ENCODE measurements around the gene NCKAP5. TPM values are rescaled to one million over a fixed set of nuclear protein-coding genes. Genes with fewer than 3 reads are reported as not detected.

NCKAP5 gene
- total and polyA plus RNA-seq, 2 experiments from 2014 or later, result 0.21 to 0.31 TPM

DNA sequence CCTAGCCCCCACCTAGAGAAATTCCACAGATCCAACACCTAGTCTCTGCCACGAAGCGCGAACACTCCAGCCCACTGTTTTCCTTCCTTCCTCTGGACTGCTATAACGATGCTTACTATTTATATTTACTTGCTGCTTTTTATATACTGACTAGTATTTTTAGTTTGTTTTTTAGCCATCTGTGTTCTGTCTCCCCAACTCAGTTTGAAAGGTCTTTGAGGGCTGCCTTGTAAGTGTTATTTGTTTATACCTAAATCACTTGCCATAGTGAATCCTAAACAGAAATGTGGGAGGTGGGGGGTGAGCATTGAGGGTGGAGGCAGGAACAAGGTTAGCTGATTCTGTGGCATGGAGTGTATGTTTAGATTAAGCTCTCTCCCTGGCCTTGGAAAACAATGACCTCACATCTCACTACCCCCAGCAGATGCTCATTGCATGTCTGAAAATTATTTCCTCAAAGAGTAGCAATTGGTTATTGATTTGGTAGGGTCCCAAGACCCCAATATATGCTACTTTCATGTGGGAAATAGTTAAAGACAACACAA is 1.1 kb upstream of the NCKAP5 start:
- H3K4me3 ChIP-seq, result no peak overlapping the region
- no peak for DNase-seq (ENCODE audit: low read depth in 1 of 2, low spot score in 1 of 2)
- H3K27ac ChIP-seq, result no peak overlapping the region
- H3K9me3 ChIP-seq (ENCODE audit: low read depth), result no peaks in the 10 kb centered on the region
- TF ChIP-seq, protein P1, sequence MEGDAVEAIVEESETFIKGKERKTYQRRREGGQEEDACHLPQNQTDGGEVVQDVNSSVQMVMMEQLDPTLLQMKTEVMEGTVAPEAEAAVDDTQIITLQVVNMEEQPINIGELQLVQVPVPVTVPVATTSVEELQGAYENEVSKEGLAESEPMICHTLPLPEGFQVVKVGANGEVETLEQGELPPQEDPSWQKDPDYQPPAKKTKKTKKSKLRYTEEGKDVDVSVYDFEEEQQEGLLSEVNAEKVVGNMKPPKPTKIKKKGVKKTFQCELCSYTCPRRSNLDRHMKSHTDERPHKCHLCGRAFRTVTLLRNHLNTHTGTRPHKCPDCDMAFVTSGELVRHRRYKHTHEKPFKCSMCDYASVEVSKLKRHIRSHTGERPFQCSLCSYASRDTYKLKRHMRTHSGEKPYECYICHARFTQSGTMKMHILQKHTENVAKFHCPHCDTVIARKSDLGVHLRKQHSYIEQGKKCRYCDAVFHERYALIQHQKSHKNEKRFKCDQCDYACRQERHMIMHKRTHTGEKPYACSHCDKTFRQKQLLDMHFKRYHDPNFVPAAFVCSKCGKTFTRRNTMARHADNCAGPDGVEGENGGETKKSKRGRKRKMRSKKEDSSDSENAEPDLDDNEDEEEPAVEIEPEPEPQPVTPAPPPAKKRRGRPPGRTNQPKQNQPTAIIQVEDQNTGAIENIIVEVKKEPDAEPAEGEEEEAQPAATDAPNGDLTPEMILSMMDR (IDR thresholded peaks at IDR 0.05; ENCODE audit: low read depth, low read length), result no peak
- no peaks in the 10 kb centered on the region for H3K36me3 ChIP-seq
- H3K27me3 ChIP-seq, result no peaks in the 10 kb centered on the region
- peaks cover 8% of the 10 kb centered on the region for H3K4me1 ChIP-seq (ENCODE audit: low read depth)

DNA sequence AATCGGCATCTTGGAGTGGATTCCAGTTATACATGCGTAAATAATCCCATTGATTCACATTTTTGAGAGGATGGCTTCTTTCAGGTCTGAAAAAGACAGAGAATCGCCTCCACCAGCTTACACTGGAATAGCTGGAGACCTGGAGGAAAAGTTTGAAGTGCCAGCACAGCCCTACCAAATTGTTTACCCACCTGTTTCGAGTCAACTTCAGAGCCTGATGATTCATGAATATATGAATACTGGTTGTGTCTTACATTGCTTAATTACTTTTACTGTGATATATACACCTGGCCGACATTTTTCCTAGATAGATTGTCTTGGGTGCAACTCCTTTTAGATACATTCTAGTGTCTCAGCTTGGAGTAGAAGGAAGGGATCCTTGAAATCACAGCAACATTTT is 335 bp upstream of the NCKAP5 start:
- Histone ChIP-seq H3K36me3 (no peaks in the 10 kb centered on the region), H3K4me3 (no peak overlapping the region), H3K27ac (no peak overlapping the region), H3K4me1 (ENCODE audit: low read depth) (peaks cover 8% of the 10 kb centered on the region), H3K9me3 (ENCODE audit: low read depth) (no peaks in the 10 kb centered on the region), H3K27me3 (no peaks in the 10 kb centered on the region)
- TF ChIP-seq, protein P1 (IDR thresholded peaks at IDR 0.05; ENCODE audit: low read depth, low read length), result no peak
- peak in 1 of 2 donors; percentile 4 for DNase-seq (ENCODE audit: low read depth in 1 of 2, low spot score in 1 of 2)

DNA sequence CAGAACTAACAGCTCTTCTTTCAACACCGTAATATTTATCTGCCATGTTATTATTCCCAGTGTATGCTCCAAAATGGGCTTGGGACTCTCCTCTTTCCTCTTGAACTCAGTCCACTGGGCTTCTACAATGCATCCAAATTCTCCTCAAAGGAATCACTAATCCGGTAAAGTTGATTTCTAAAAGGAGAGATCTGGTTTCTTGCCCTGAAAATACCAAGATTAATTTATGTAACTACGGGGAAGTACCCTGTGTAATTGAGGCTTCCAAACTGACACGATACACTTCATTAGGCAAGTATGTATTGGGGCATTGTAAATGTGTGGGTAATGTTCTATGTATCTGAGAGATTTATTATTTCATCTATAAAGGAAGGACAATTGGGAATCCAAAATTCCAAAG is 5.7 kb downstream of the NCKAP5 start:
- no peak for DNase-seq (ENCODE audit: low read depth in 1 of 2, low spot score in 1 of 2)
- no peaks in the 10 kb centered on the region for H3K36me3 ChIP-seq
- H3K27me3 ChIP-seq, result no peaks in the 10 kb centered on the region
- H3K4me1 ChIP-seq (ENCODE audit: low read depth), result peaks cover 4% of the 10 kb centered on the region
- no peak overlapping the region for H3K4me3 ChIP-seq
- TF ChIP-seq, protein P1 (IDR thresholded peaks at IDR 0.05; ENCODE audit: low read depth, low read length), result no peak
- H3K27ac ChIP-seq, result no peak overlapping the region
- no peaks in the 10 kb centered on the region for H3K9me3 ChIP-seq (ENCODE audit: low read depth)

DNA sequence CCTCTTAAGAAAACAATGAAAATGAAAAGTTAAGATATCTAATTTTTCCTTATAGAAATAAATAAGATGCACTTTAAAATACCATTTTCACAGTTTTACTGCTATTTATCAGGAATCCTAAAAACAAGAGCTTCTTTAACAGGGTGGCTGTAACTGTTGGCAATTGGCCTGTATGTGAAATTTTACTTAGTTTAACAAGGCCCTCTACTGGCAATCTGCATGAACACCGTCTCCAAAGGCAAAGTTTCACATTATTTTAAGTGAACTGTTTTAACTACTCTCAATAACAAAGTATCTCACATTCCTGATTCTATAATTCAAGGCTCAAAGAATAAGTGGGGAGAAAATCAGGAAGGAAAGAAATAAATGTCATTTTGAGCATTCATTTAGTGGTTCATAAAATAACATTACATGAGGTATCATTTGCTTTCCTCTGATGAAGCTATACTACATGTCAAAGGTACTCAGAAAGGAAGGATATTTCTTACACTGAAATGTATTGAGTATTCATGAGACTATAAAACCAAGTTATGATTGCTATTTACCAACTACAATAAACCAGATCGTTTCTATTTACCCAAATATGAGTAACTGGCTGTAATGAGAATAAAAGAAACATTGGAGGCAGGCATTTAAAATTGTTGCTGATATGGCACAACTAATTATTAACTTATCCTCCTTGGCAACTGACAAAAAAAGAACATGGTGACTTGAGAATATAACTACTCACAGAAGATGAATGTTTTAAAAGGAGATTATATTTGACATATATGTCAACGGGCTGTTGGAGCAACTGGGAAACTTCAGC is 7.0 kb downstream of the NCKAP5 start:
- no peaks in the 10 kb centered on the region for H3K36me3 ChIP-seq
- DNase-seq (ENCODE audit: low read depth in 1 of 2, low spot score in 1 of 2), result peak; percentile 41 to 80

DNA sequence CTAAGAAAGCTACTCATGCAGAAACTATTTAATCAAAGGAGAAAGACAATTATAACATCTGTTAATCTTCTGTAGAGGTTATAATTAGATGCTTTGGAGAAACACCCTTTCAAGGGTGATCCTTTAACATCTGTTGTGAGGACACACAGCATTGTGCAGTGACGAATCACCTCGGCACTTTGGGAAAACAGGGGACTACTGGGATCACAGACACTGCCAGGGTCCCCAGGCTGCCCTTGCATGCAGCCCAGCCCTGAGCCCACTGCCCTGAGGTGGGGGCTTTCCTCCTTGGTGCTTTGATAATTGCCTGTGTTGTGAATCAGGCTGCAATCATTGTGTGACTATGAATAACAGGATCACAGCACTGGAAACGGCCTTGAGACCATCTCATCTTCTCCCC is 10.6 kb downstream of the NCKAP5 start:
- no peaks in the 10 kb centered on the region for H3K4me1 ChIP-seq (ENCODE audit: low read depth)
- TF ChIP-seq, protein P1 (IDR thresholded peaks at IDR 0.05; ENCODE audit: low read depth, low read length), result no peak
- H3K4me3 ChIP-seq, result no peak overlapping the region
- H3K9me3 ChIP-seq (ENCODE audit: low read depth), result no peaks in the 10 kb centered on the region
- no peak for DNase-seq (ENCODE audit: low read depth in 1 of 2, low spot score in 1 of 2)
- no peak overlapping the region for H3K27ac ChIP-seq
- H3K36me3 ChIP-seq, result no peaks in the 10 kb centered on the region
- H3K27me3 ChIP-seq, result no peaks in the 10 kb centered on the region

More for the DNA sequence above, 7.0 kb downstream of the NCKAP5 start:
- Histone ChIP-seq H3K4me1 (ENCODE audit: low read depth) (no peaks in the 10 kb centered on the region), H3K27me3 (no peaks in the 10 kb centered on the region), H3K27ac (no peak overlapping the region), H3K4me3 (no peak overlapping the region), H3K9me3 (ENCODE audit: low read depth) (no peaks in the 10 kb centered on the region)
- TF ChIP-seq, protein P1 (IDR thresholded peaks at IDR 0.05; ENCODE audit: low read depth, low read length), result peak; percentile 71

Measured in cardiac muscle cell (in vitro differentiated cells and primary cell).